HepG2 (cell line): ENCODE measurements around the gene CLEC16A. TPM values are rescaled to one million over a fixed set of nuclear protein-coding genes. Genes with fewer than 3 reads are reported as not detected.

Experiments used
- ADNP ChIP-seq: sonication (generic); formaldehyde crosslinking; IDR thresholded peaks from 2 replicates; pipeline ENCODE4 v1.4.0; 2020; ENCODE audit warnings: missing genetic modification reagents
- BCL6 ChIP-seq: IDR thresholded peaks from 2 replicates; pipeline ENCODE4 v1.6.1; 2016; ENCODE audit warnings: missing genetic modification reagents, missing compliant biosample characterization
- CREM ChIP-seq, 2 experiments: sonication (generic) in 1 of 2; formaldehyde crosslinking in 1 of 2; IDR thresholded peaks; 2 replicates each; pipeline versions ENCODE4 v1.4.0 to v1.6.1; 2016 to 2020; ENCODE audit warnings: antibody characterized with exemption in 1 of 2, mild to moderate bottlenecking in 1 of 2, missing genetic modification reagents in 1 of 2
- EED ChIP-seq: sonication (generic); formaldehyde crosslinking; IDR thresholded peaks from 2 replicates; pipeline ENCODE4 v1.5.0; 2020; ENCODE audit warnings: mild to moderate bottlenecking, missing genetic modification reagents
- ELK4 ChIP-seq: sonication (generic); formaldehyde crosslinking; IDR thresholded peaks from 2 replicates; pipeline ENCODE4 v1.9.0; 2021; ENCODE audit warnings: missing genetic modification reagents, borderline replicate concordance
- FOXP4 ChIP-seq: sonication (generic); formaldehyde crosslinking; IDR thresholded peaks from 2 replicates; pipeline ENCODE4 v1.4.0; 2020; ENCODE audit warnings: missing genetic modification reagents
- HDAC1 ChIP-seq: sonication (generic); formaldehyde crosslinking; IDR thresholded peaks from 2 replicates; pipeline ENCODE4 v1.5.1; 2020; ENCODE audit warnings: mild to moderate bottlenecking, missing genetic modification reagents
- IKZF5 ChIP-seq: IDR thresholded peaks from 2 replicates; pipeline ENCODE4 v1.6.1; 2018; ENCODE audit warnings: missing genetic modification reagents, mild to moderate bottlenecking, missing compliant biosample characterization
- NFYC ChIP-seq: IDR thresholded peaks from 2 replicates; pipeline ENCODE4 v1.6.1; 2016; ENCODE audit warnings: missing genetic modification reagents, missing compliant biosample characterization
- SETDB1 ChIP-seq: sonication (generic); formaldehyde crosslinking; IDR thresholded peaks from 2 replicates; pipeline ENCODE4 v1.5.1; 2020; ENCODE audit warnings: missing genetic modification reagents, mild to moderate bottlenecking, borderline replicate concordance
- SNRNP70 ChIP-seq: fragments of 200-400 bp; formaldehyde crosslinking; IDR thresholded peaks from 2 replicates; pipeline ENCODE4 v1.6.1; 2017; ENCODE audit warnings: mild to moderate bottlenecking, low read depth, low read length, moderate library complexity
- THAP7 ChIP-seq: sonication (generic); formaldehyde crosslinking; IDR thresholded peaks from 2 replicates; pipeline ENCODE4 v1.8.1; 2023; ENCODE audit warnings: mild to moderate bottlenecking, missing genetic modification reagents
- ZBTB2 ChIP-seq: sonication (generic); formaldehyde crosslinking; IDR thresholded peaks from 2 replicates; pipeline ENCODE4 v1.8.0; 2022; ENCODE audit warnings: low read depth, missing genetic modification reagents
- ZBTB3 ChIP-seq: sonication (generic); formaldehyde crosslinking; IDR thresholded peaks from 2 replicates; pipeline ENCODE4 v1.4.0; 2020; ENCODE audit warnings: low read depth, mild to moderate bottlenecking, moderate library complexity, missing genetic modification reagents, borderline replicate concordance
- ZFP37 ChIP-seq: sonication (generic); formaldehyde crosslinking; IDR thresholded peaks from 2 replicates; pipeline ENCODE4 v1.4.0; 2020; ENCODE audit warnings: missing genetic modification reagents, borderline replicate concordance
- ZNF205 ChIP-seq: IDR thresholded peaks from 2 replicates; pipeline ENCODE4 v1.6.1; 2018; ENCODE audit warnings: missing biosample characterization, missing genetic modification reagents
- ZNF350 ChIP-seq: sonication (generic); formaldehyde crosslinking; IDR thresholded peaks from 2 replicates; pipeline ENCODE4 v1.4.0; 2020; ENCODE audit warnings: mild to moderate bottlenecking, low read depth, missing genetic modification reagents, borderline replicate concordance
- ZNF468 ChIP-seq: sonication (generic); formaldehyde crosslinking; IDR thresholded peaks from 2 replicates; pipeline ENCODE4 v1.8.0; 2022; ENCODE audit warnings: mild to moderate bottlenecking, moderate library complexity, missing genetic modification reagents
- ZNF772 ChIP-seq: sonication (generic); formaldehyde crosslinking; IDR thresholded peaks from 2 replicates; pipeline ENCODE4 v1.5.0; 2020; ENCODE audit warnings: mild to moderate bottlenecking, missing genetic modification reagents
- ZNF800 ChIP-seq: sonication (generic); formaldehyde crosslinking; IDR thresholded peaks from 2 replicates; pipeline ENCODE4 v1.4.0; 2020; ENCODE audit warnings: missing genetic modification reagents
- polyA plus RNA-seq, 8 experiments: library from polyadenylated mRNA; depleted of rRNA in 3 of 8; stranded (reverse) in 7 of 8; unstranded in 1 of 8; fragments of >200 nt; fragmentation: Illumina TruSeq in 4 of 8; extraction: Trizol in 4 of 8; gene quantifications; 2 replicates each; pipeline versions ENCODE4 v1.2.1 to v1.2.3, GENCODE V29; 2011 to 2016; ENCODE audit warnings: low read depth in 4 of 8, missing spikeins in 1 of 8, mixed read lengths in 1 of 8; ENCODE audit not compliant: insufficient read depth in 1 of 8
- total RNA-seq, 5 experiments: library from RNA; depleted of rRNA; stranded (reverse); fragments of >200 nt; fragmentation: Illumina TruSeq; extraction: Trizol; gene quantifications; 2 replicates each; pipeline ENCODE4 v1.2.3, GENCODE V29; 2016; ENCODE audit warnings: low read depth in 1 of 5

Gene CLEC16A
- total and polyA plus RNA-seq, 2 of the 13 experiments (the other 11 are each of a cell fraction or from before 2014, with no cell fraction given) = 8.5 to 10.3 TPM

- TF ChIP-seq ZNF350 (CRISPR knock-in tag) = peak; percentile 69; the same call in 1 of the 2 replicates
- TF ChIP-seq ELK4 (CRISPR knock-in tag) = no peak
- TF ChIP-seq ZNF772 (CRISPR knock-in tag) = 0 out of 2 replicates have a peak, but pooled peaks have one; percentile 39
- 0 out of 2 replicates have a peak, but pooled peaks have one; percentile 4 for TF ChIP-seq EED (CRISPR knock-in tag)
- TF ChIP-seq CREM (IDR thresholded peaks at IDR 0.05) = peak; percentile 75
- TF ChIP-seq CREM (CRISPR knock-in tag; IDR thresholded peaks at IDR 0.05) = no peak
- peak; percentile 86 for TF ChIP-seq HDAC1
- no peak for TF ChIP-seq THAP7 (CRISPR knock-in tag)
- TF ChIP-seq ZBTB3 (CRISPR knock-in tag) = 0 out of 2 replicates have a peak, but pooled peaks have one; percentile 68
- peak; percentile 98 for TF ChIP-seq FOXP4
- no peak for TF ChIP-seq ADNP (CRISPR knock-in tag)
- no peak for TF ChIP-seq SNRNP70
- no peak for TF ChIP-seq SETDB1 (CRISPR knock-in tag)
- peak; percentile 24; the same call in 1 of the 2 replicates for TF ChIP-seq ZNF800 (CRISPR knock-in tag)
- peak; percentile 79; the same call in 1 of the 2 replicates for TF ChIP-seq ZFP37
- peak; percentile 59; the same call in 1 of the 2 replicates for TF ChIP-seq IKZF5 (CRISPR knock-in tag)
- TF ChIP-seq ZNF205 (CRISPR knock-in tag) = no peak
- TF ChIP-seq BCL6 = peak; percentile 98
- TF ChIP-seq ZNF468 (CRISPR knock-in tag) = no peak
- no peak for TF ChIP-seq ZBTB2 (CRISPR knock-in tag)
- TF ChIP-seq NFYC (CRISPR knock-in tag) = no peak
Observed at GRCh38 chr16:11139326-11140097, 195.1 kb downstream of the CLEC16A start (continued).
